Endothelial cell (in vitro differentiated cells): ENCODE measurements around the gene FUT6. TPM values are rescaled to one million over a fixed set of nuclear protein-coding genes. Genes with fewer than 3 reads are reported as not detected.

Source experiments
- DNase-seq: peaks from one replicate; pipeline ENCODE4 v3.0.0; 2021; ENCODE audit warnings: low spot score
- H3K27ac Mint-ChIP-seq: one replicate; pipeline ENCODE4 v1.8.0; 2021; ENCODE audit warnings: mixed read lengths, inconsistent platforms; ENCODE audit not compliant: unreplicated experiment
- H3K27me3 Mint-ChIP-seq: one replicate; pipeline ENCODE4 v1.8.0; 2021; ENCODE audit warnings: mild to moderate bottlenecking, moderate library complexity, mixed read lengths, inconsistent platforms; ENCODE audit not compliant: unreplicated experiment
- H3K36me3 Mint-ChIP-seq: one replicate; pipeline ENCODE4 v1.8.0; 2021; ENCODE audit warnings: mild to moderate bottlenecking, low read depth, mixed read lengths, inconsistent platforms; ENCODE audit not compliant: unreplicated experiment
- H3K4me1 Mint-ChIP-seq: one replicate; pipeline ENCODE4 v1.8.0; 2021; ENCODE audit warnings: mild to moderate bottlenecking, mixed read lengths, inconsistent platforms; ENCODE audit not compliant: unreplicated experiment
- H3K4me3 Mint-ChIP-seq: one replicate; pipeline ENCODE4 v1.8.0; 2021; ENCODE audit warnings: mild to moderate bottlenecking, mixed read lengths, inconsistent platforms; ENCODE audit not compliant: unreplicated experiment
- H3K9me3 Mint-ChIP-seq: one replicate; pipeline ENCODE4 v1.8.0; 2021; ENCODE audit warnings: mixed read lengths, inconsistent platforms; ENCODE audit not compliant: unreplicated experiment
- CTCF ChIP-seq: fragments of 200-600 bp; sonication (generic); IDR thresholded peaks from one replicate; pipeline ENCODE4 v1.5.0; 2021; ENCODE audit warnings: antibody characterized with exemption; ENCODE audit not compliant: unreplicated experiment
- total RNA-seq: library from RNA; stranded (reverse); fragmentation: NEBNext Ultra II Directional; extraction: Animal tissue kit (Norgen Biotek cat#: 25700); gene quantifications from one replicate; pipeline ENCODE4 v1.2.1, GENCODE V29; 2021; ENCODE audit not compliant: unreplicated experiment

The FUT6 gene
- total RNA-seq, 1 donor from 2014 or later, result 0.18 TPM

GRCh38 chr19:5795382-5795919 lies 44.1 kb downstream of the FUT6 start:
- peaks cover 7% of the 10 kb centered on the region for H3K27me3 Mint-ChIP-seq
- H3K4me3 Mint-ChIP-seq, result no peak overlapping the region
- H3K9me3 Mint-ChIP-seq, result no peaks in the 10 kb centered on the region
- peaks cover 7% of the 10 kb centered on the region for H3K4me1 Mint-ChIP-seq
- no peak for TF ChIP-seq CTCF
- H3K27ac Mint-ChIP-seq, result no peak overlapping the region
- DNase-seq, result no peak
- H3K36me3 Mint-ChIP-seq, result peaks cover under 1% of the 10 kb centered on the region

DNA sequence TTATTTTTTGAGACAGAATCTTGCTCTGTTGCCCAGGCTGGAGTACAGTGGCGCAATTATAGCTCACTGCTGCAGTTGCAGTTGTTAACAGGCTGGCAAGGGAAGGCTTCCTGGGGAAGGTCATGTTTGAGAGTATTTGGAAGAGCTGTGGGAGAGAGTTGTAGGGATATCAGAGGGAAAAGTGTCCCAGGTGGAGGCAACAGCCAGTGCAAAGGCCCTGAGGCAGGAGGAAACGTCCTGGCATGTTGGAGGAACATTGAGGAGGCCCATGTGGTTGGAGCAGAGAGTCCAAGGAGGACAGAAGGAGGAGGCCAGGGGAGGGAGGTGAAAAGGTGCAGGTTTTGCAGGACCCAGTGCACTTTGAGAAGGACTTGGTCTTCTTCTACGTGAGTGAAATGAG lies 46.3 kb downstream of the FUT6 start:
- Mint-ChIP-seq H3K4me3 (no peak overlapping the region), H3K9me3 (no peaks in the 10 kb centered on the region), H3K27ac (no peak overlapping the region), H3K27me3 (peaks cover 10% of the 10 kb centered on the region), H3K4me1 (peaks cover 11% of the 10 kb centered on the region), H3K36me3 (peaks cover 10% of the 10 kb centered on the region)
- no peak for DNase-seq
- no peak for TF ChIP-seq CTCF

- Mint-ChIP-seq H3K4me3 (no peak overlapping the region), H3K27ac (no peak overlapping the region), H3K27me3 (peaks cover 10% of the 10 kb centered on the region), H3K9me3 (no peaks in the 10 kb centered on the region), H3K36me3 (peaks cover 14% of the 10 kb centered on the region), H3K4me1 (peaks cover 11% of the 10 kb centered on the region)
- TF ChIP-seq CTCF, result no peak
- DNase-seq, result no peak
These were observed 47.3 kb downstream of the FUT6 start for GRCh38 chr19:5792224-5792623.

DNA sequence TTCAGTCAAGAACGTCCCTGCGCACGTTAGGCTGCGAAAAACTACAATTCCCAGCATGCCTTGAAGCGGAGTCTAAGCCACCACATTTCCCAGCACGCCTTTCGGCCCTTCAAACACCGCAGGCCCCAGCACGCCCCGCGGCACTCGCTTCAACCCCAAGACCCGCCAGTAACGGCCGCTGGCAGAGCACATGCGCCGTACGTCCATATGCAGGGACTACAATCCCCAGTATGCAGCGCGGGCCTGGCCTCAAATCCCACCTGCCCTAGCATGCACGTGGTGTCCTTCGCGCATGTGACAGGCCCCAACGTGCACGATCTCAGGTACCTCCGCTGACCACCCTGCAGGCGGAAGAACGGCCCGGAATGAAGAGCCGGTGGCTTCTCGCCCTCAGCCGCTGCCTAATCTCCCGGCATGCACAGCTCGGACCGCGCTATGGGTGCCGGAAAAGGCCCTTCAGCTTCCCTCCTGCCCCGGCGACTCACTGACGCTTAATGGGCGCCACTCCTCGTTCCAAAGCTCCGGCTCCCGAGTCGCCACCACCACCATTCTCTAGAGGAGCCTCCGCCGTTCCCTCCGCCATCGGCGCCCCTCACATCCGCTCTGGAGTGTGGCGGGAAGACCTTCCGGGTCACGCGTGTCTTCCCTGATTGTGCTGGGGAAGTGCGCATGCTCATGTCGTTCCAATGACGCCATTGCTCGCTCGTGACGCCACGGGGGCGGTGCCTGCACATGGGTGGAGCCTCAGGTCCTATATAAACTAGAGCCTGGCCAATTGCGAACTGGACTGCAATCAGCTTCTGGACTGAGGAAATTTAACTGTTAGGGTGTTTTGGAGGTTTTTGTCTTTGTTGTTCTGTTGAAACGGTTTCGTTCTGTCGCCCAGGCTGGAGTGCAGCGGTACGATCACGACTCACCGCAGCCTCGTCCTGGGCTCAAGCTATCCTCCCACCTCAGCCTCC lies 48.7 kb downstream of the FUT6 start, which contains the start of gene DUS3L:
TSS of gene DUS3L (minus strand) at position 605 of the 962 bp plus-strand sequence. CDS start at position 583, 22 bp downstream.
- Mint-ChIP-seq H3K4me1 (peaks cover 11% of the 10 kb centered on the region), H3K9me3 (no peaks in the 10 kb centered on the region), H3K27me3 (peaks cover 14% of the 10 kb centered on the region), H3K4me3 (peak within 1 kb of the TSS; percentile 99), H3K36me3 (peaks cover 17% of the 10 kb centered on the region), H3K27ac (peak within 1 kb of the TSS; percentile 99)
- no peak for TF ChIP-seq CTCF
- DNase-seq, result peak; percentile 92
